Measurements from ENCODE around the gene TOP2B. TPM values are rescaled to one million over a fixed set of nuclear protein-coding genes. Genes with fewer than 3 reads are reported as not detected.
A peak's percentile ranks its signal among the peaks of the same experiment; 100 is the strongest.

The TOP2B gene, protein sequence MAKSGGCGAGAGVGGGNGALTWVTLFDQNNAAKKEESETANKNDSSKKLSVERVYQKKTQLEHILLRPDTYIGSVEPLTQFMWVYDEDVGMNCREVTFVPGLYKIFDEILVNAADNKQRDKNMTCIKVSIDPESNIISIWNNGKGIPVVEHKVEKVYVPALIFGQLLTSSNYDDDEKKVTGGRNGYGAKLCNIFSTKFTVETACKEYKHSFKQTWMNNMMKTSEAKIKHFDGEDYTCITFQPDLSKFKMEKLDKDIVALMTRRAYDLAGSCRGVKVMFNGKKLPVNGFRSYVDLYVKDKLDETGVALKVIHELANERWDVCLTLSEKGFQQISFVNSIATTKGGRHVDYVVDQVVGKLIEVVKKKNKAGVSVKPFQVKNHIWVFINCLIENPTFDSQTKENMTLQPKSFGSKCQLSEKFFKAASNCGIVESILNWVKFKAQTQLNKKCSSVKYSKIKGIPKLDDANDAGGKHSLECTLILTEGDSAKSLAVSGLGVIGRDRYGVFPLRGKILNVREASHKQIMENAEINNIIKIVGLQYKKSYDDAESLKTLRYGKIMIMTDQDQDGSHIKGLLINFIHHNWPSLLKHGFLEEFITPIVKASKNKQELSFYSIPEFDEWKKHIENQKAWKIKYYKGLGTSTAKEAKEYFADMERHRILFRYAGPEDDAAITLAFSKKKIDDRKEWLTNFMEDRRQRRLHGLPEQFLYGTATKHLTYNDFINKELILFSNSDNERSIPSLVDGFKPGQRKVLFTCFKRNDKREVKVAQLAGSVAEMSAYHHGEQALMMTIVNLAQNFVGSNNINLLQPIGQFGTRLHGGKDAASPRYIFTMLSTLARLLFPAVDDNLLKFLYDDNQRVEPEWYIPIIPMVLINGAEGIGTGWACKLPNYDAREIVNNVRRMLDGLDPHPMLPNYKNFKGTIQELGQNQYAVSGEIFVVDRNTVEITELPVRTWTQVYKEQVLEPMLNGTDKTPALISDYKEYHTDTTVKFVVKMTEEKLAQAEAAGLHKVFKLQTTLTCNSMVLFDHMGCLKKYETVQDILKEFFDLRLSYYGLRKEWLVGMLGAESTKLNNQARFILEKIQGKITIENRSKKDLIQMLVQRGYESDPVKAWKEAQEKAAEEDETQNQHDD (N-terminal part only)
- polyA plus RNA-seq = 10 to 100 TPM; 28.5 to 47.1 TPM

DNA sequence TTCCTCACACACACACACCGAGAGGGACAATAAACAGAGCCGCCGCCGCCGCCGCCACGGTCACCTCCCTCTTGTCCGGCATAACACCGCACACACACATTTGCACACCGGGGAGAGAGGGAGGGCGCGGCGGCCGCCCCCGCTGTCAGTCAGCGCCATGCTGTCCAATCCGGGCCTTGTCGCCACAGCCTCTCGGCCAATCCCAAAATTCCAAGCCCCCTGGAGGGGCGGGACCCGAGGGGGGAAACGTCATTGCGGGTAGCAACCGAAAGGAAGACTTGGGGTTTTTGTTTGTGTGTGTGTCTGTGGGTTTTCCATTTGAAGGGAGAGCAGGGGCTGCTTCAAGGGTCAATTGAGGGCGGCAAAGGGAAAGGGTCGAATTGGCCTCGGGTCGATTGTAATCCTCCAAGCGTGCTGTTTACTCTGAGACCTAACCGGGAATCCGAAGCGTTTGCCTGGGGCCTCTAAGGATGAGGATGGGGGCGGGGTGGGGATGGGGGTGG, at the start of gene TOP2B:
Gene TOP2B (minus strand): TSS at position 96 of the 503 bp plus-strand sequence. CDS start 610 bp downstream, outside the sequence.
- no peaks in the 10 kb centered on the region for H3K4me1 ChIP-seq (ENCODE audit: control insufficient read depth in 2 of 2, insufficient read depth in 2 of 2, low read length in 1 of 2)
- 0 to 1% methylated on average over 33 of the region's 33 CpGs for WGBS, 2 donors
- no peaks in the 10 kb centered on the region for H3K9me3 ChIP-seq (ENCODE audit: control insufficient read depth in 2 of 2, insufficient read depth in 1 of 2, low read depth in 1 of 2, low read length in 1 of 2)
- H3K4me3 ChIP-seq (ENCODE audit: low read depth in 1 of 2, low read length in 2 of 2) = peak within 1 kb of the TSS; percentile 92 to 98
- H3K36me3 ChIP-seq (ENCODE audit: control insufficient read depth in 2 of 2, insufficient read depth in 2 of 2, low read length in 1 of 2) = no peaks in the 10 kb centered on the region
- H3K27ac ChIP-seq (ENCODE audit: low read depth in 2 of 2, low read length in 1 of 2) = peak within 1 kb of the TSS; percentile 99 to 100
- H3K27me3 ChIP-seq (ENCODE audit: control insufficient read depth in 1 of 2, insufficient read depth in 2 of 2, low read length in 2 of 2) = no peaks in the 10 kb centered on the region

DNA sequence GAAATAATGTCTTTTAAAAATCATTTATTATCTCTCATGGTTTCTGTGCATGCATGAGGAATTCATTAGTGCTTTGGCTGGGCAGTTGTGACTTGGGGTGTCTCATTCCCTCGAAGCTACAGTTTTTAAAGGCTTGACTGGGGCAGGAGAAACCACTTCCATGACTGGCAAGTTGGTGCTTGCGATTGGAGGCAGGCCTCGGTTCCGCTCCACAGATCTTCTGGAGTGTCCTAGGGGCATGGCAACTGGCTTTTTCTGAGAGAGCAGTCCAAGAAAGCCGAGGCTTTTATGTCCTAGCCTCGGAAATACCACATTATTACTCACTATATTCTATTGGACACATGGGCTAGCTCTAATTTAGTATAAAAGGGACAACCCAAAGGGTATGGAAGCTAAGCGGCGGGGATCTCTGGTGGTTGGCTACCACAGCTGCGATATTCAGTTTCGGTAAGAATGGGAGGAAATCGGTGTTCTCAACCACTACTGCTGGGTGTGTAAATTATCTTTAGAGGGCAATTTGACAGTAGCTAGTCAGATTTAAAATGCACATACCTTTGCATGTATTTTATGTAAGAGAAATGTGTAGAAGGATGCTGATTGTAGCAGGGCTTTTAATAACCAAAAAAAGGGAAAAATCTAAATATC, 48.8 kb upstream of the TOP2B start:
- H3K4me3 ChIP-seq (ENCODE audit: low read depth in 1 of 2, low read length in 2 of 2) = no peak overlapping the region
- H3K9me3 ChIP-seq (ENCODE audit: control insufficient read depth in 2 of 2, insufficient read depth in 1 of 2, low read depth in 1 of 2, low read length in 1 of 2) = no peaks in the 10 kb centered on the region
- H3K4me1 ChIP-seq (ENCODE audit: control insufficient read depth in 2 of 2, insufficient read depth in 2 of 2, low read length in 1 of 2) = no peaks in the 10 kb centered on the region
- no peaks in the 10 kb centered on the region for H3K27me3 ChIP-seq (ENCODE audit: control insufficient read depth in 1 of 2, insufficient read depth in 2 of 2, low read length in 2 of 2)
- 50 to 67% methylated on average over 11 of the region's 11 CpGs for WGBS, 2 donors
- H3K27ac ChIP-seq (ENCODE audit: low read depth in 2 of 2, low read length in 1 of 2) = no peak overlapping the region
- H3K36me3 ChIP-seq (ENCODE audit: control insufficient read depth in 2 of 2, insufficient read depth in 2 of 2, low read length in 1 of 2) = no peaks in the 10 kb centered on the region

DNA sequence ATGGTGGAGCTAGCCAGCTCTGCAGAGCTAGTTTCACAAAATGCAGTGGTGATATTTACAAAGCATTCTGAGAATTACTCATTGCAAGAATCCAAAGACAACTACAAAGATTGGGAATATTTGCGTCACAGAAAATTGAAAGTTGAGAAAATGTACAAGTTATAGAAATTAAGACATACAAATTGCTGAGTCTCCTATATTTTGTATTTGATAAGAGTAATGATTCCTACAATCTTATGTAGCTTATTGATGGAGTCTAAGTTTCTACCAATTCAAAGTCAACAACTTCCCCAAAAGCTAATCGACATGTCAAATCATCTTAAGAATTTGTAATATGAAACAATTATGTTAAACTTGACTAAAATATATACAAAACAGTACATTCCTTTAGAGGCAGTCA, 46.4 kb upstream of the TOP2B start:
- Histone ChIP-seq H3K4me1 (ENCODE audit: control insufficient read depth in 2 of 2, insufficient read depth in 2 of 2, low read length in 1 of 2) (no peaks in the 10 kb centered on the region), H3K27me3 (ENCODE audit: control insufficient read depth in 1 of 2, insufficient read depth in 2 of 2, low read length in 2 of 2) (no peaks in the 10 kb centered on the region), H3K36me3 (ENCODE audit: control insufficient read depth in 2 of 2, insufficient read depth in 2 of 2, low read length in 1 of 2) (no peaks in the 10 kb centered on the region), H3K4me3 (ENCODE audit: low read depth in 1 of 2, low read length in 2 of 2) (no peak overlapping the region), H3K27ac (ENCODE audit: low read depth in 2 of 2, low read length in 1 of 2) (no peak overlapping the region), H3K9me3 (ENCODE audit: control insufficient read depth in 2 of 2, insufficient read depth in 1 of 2, low read depth in 1 of 2, low read length in 1 of 2) (no peaks in the 10 kb centered on the region)
- WGBS, 2 donors = 95 to 97% methylated on average over 2 of the region's 2 CpGs

DNA sequence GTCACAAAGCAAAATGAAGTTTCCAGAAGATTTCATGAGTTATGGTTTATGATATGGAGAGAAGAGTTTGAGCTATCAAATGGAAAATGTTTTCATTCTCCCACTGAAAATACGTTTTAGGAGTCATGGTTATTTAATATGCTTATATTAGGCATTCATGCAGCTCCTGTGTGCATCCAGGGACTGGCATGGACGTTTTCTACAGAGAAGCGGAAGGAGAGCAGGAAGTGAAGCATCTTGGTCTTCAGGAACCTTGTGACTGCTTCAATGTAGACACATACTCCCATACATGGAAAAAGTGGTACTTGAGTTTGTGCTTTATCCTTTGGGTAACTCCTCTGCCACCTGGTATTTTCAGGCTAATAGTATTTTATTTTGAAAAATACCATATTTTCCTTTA, 43.3 kb upstream of the TOP2B start:
- 64 to 71% methylated on average over 3 of the region's 3 CpGs for WGBS, 2 donors

DNA sequence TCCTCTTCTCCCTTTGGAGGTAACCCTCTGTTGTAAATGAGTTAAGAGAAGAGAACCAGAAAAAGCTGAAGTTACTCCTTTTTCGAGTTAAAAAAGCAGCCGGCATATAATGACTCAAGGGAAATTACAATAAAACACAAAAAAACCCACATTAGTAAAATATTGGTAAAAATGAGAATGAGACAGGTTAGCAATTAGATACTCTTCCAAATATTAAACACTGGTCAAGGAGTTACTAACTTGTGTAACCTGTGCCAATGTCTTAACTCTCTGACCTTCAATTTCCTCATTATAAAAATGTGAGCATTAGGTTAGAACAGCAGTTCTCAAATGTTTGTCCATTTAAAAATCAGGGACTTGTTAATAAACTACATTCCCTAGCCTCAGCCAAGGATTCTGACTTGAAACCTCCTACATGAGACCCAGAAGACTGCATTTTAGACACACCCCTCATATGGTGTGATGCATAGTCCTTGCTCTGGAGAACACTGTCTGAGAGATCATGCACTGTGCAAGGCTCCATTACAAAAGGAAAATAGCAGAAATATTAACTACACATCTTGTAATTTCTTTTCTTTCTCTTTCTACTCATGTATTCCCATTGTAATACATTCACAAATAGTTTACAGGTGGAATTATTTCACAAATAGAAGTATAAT, 42.7 kb upstream of the TOP2B start:
- Histone ChIP-seq H3K27ac (ENCODE audit: low read depth in 2 of 2, low read length in 1 of 2) (no peak overlapping the region), H3K4me1 (ENCODE audit: control insufficient read depth in 2 of 2, insufficient read depth in 2 of 2, low read length in 1 of 2) (no peaks in the 10 kb centered on the region), H3K36me3 (ENCODE audit: control insufficient read depth in 2 of 2, insufficient read depth in 2 of 2, low read length in 1 of 2) (no peaks in the 10 kb centered on the region), H3K27me3 (ENCODE audit: control insufficient read depth in 1 of 2, insufficient read depth in 2 of 2, low read length in 2 of 2) (no peaks in the 10 kb centered on the region), H3K4me3 (ENCODE audit: low read depth in 1 of 2, low read length in 2 of 2) (no peak overlapping the region), H3K9me3 (ENCODE audit: control insufficient read depth in 2 of 2, insufficient read depth in 1 of 2, low read depth in 1 of 2, low read length in 1 of 2) (no peaks in the 10 kb centered on the region)
- 90 to 96% methylated on average over 2 of the region's 2 CpGs for WGBS, 2 donors

More for the DNA sequence above, 43.3 kb upstream of the TOP2B start:
- H3K4me1 ChIP-seq (ENCODE audit: control insufficient read depth in 2 of 2, insufficient read depth in 2 of 2, low read length in 1 of 2) = no peaks in the 10 kb centered on the region
- H3K9me3 ChIP-seq (ENCODE audit: control insufficient read depth in 2 of 2, insufficient read depth in 1 of 2, low read depth in 1 of 2, low read length in 1 of 2) = no peaks in the 10 kb centered on the region
- H3K27me3 ChIP-seq (ENCODE audit: control insufficient read depth in 1 of 2, insufficient read depth in 2 of 2, low read length in 2 of 2) = no peaks in the 10 kb centered on the region
- no peak overlapping the region for H3K27ac ChIP-seq (ENCODE audit: low read depth in 2 of 2, low read length in 1 of 2)
- H3K36me3 ChIP-seq (ENCODE audit: control insufficient read depth in 2 of 2, insufficient read depth in 2 of 2, low read length in 1 of 2) = no peaks in the 10 kb centered on the region
- no peak overlapping the region for H3K4me3 ChIP-seq (ENCODE audit: low read depth in 1 of 2, low read length in 2 of 2)

DNA sequence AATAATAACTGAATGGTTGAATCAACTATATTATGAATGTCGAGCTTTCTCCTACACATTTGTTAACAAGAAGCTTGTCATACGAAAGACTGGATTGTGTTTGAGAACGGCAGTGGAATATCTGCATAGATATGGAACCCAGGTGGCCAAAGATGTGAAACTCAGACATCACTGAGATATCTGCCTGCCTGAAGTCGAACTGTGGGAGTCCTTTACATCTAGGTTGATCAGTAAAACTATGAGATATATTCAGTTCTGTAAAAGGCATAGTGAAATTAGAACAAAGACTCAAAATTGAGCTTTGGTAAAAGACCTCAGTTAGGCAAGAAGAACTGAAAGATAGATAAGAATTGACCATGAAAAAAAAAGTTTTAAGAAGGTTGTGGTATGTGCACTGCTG, 41.5 kb upstream of the TOP2B start:
- no peak overlapping the region for H3K27ac ChIP-seq (ENCODE audit: low read depth in 2 of 2, low read length in 1 of 2)
- no peaks in the 10 kb centered on the region for H3K36me3 ChIP-seq (ENCODE audit: control insufficient read depth in 2 of 2, insufficient read depth in 2 of 2, low read length in 1 of 2)
- WGBS, 2 donors = 81 to 85% methylated on average over 4 of the region's 4 CpGs
- H3K4me3 ChIP-seq (ENCODE audit: low read depth in 1 of 2, low read length in 2 of 2) = no peak overlapping the region
- H3K27me3 ChIP-seq (ENCODE audit: control insufficient read depth in 1 of 2, insufficient read depth in 2 of 2, low read length in 2 of 2) = no peaks in the 10 kb centered on the region
- no peaks in the 10 kb centered on the region for H3K4me1 ChIP-seq (ENCODE audit: control insufficient read depth in 2 of 2, insufficient read depth in 2 of 2, low read length in 1 of 2)
- no peaks in the 10 kb centered on the region for H3K9me3 ChIP-seq (ENCODE audit: control insufficient read depth in 2 of 2, insufficient read depth in 1 of 2, low read depth in 1 of 2, low read length in 1 of 2)

DNA sequence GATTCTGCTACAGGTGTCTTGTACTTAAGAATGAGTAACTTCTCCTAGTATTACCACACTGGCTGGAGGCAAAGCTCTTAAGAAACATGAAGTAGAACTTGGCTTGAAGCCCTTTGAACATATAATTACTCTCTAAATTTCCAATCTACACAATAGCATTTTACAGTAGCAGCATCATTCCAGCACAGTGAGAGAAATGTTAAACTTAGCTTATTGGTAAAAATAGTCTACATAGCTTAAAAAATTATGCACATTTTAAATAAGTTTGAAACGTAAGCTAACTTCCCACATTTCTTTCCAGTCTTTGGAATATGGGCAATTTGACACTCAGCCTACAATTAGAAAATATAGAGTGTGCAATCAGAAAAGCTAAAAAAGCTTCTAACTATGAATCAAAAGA, 32.8 kb upstream of the TOP2B start:
- no peak overlapping the region for H3K4me3 ChIP-seq (ENCODE audit: low read depth in 1 of 2, low read length in 2 of 2)
- no peaks in the 10 kb centered on the region for H3K9me3 ChIP-seq (ENCODE audit: control insufficient read depth in 2 of 2, insufficient read depth in 1 of 2, low read depth in 1 of 2, low read length in 1 of 2)
- no peaks in the 10 kb centered on the region for H3K4me1 ChIP-seq (ENCODE audit: control insufficient read depth in 2 of 2, insufficient read depth in 2 of 2, low read length in 1 of 2)
- no peaks in the 10 kb centered on the region for H3K36me3 ChIP-seq (ENCODE audit: control insufficient read depth in 2 of 2, insufficient read depth in 2 of 2, low read length in 1 of 2)
- no peaks in the 10 kb centered on the region for H3K27me3 ChIP-seq (ENCODE audit: control insufficient read depth in 1 of 2, insufficient read depth in 2 of 2, low read length in 2 of 2)
- H3K27ac ChIP-seq (ENCODE audit: low read depth in 2 of 2, low read length in 1 of 2) = no peak overlapping the region
- WGBS, 2 donors = 43 to 55% methylated on average over 1 of the region's 1 CpG

DNA sequence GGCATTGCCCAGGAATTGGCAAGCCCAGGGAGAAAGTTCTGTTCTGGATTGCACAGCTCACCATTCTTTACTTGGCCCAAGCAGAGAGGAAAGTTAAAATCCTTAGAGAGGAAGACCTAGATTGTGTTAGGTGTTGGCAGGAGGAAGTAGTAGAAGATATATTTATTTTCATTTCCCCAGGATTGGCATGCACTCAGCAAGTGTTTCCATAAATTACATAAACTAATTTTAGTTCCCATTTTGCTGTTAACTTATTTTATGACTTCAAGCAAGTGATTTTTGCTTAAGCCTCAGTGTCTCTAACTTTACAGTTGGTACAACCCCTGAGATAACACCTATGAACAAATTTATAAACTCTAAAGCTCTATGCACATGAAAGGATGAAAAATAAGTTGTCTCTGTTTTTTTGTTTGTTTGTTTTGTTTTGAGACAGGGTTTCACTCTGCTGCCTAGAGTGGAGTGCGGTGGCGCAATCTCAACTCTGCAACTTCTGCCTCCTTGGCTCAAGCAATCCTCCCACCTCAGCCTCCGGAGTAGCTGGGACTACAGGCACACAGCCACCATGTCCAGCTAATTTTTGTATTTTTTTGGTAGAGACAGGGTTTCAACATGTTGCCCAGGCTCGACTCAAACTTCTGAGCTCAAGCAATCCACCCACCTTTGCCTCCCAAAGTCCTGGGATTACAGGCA, 31.2 kb upstream of the TOP2B start:
- H3K9me3 ChIP-seq (ENCODE audit: control insufficient read depth in 2 of 2, insufficient read depth in 1 of 2, low read depth in 1 of 2, low read length in 1 of 2) = no peaks in the 10 kb centered on the region
- WGBS, 2 donors = 82 to 89% methylated on average over 4 of the region's 4 CpGs
- H3K4me1 ChIP-seq (ENCODE audit: control insufficient read depth in 2 of 2, insufficient read depth in 2 of 2, low read length in 1 of 2) = peaks cover 0 to 2% of the 10 kb centered on the region in 2 donors
- H3K27ac ChIP-seq (ENCODE audit: low read depth in 2 of 2, low read length in 1 of 2) = no peak overlapping the region
- H3K36me3 ChIP-seq (ENCODE audit: control insufficient read depth in 2 of 2, insufficient read depth in 2 of 2, low read length in 1 of 2) = no peaks in the 10 kb centered on the region
- H3K4me3 ChIP-seq (ENCODE audit: low read depth in 1 of 2, low read length in 2 of 2) = no peak overlapping the region
- H3K27me3 ChIP-seq (ENCODE audit: control insufficient read depth in 1 of 2, insufficient read depth in 2 of 2, low read length in 2 of 2) = no peaks in the 10 kb centered on the region

Measured in esophagus (tissue), 2 donors.